ENCODE data around the gene PET100. TPM values are rescaled to one million over a fixed set of nuclear protein-coding genes. Genes with fewer than 3 reads are reported as not detected.

The PET100 gene
- total RNA-seq, 1 donor from 2014 or later = 141 TPM

- no peak for DNase-seq (ENCODE audit: low read depth, low spot score)
- no peak overlapping the region for H3K27ac Mint-ChIP-seq (ENCODE audit: unreplicated experiment)
- H3K36me3 Mint-ChIP-seq (ENCODE audit: low read depth) = no peaks in the 10 kb centered on the region
- H3K4me1 Mint-ChIP-seq = no peaks in the 10 kb centered on the region
- H3K9me3 Mint-ChIP-seq = peaks cover 3% of the 10 kb centered on the region
- peaks cover 75% of the 10 kb centered on the region for H3K27me3 Mint-ChIP-seq (ENCODE audit: low read depth)
- no peak overlapping the region for H3K4me3 Mint-ChIP-seq
- TF ChIP-seq, protein P1, sequence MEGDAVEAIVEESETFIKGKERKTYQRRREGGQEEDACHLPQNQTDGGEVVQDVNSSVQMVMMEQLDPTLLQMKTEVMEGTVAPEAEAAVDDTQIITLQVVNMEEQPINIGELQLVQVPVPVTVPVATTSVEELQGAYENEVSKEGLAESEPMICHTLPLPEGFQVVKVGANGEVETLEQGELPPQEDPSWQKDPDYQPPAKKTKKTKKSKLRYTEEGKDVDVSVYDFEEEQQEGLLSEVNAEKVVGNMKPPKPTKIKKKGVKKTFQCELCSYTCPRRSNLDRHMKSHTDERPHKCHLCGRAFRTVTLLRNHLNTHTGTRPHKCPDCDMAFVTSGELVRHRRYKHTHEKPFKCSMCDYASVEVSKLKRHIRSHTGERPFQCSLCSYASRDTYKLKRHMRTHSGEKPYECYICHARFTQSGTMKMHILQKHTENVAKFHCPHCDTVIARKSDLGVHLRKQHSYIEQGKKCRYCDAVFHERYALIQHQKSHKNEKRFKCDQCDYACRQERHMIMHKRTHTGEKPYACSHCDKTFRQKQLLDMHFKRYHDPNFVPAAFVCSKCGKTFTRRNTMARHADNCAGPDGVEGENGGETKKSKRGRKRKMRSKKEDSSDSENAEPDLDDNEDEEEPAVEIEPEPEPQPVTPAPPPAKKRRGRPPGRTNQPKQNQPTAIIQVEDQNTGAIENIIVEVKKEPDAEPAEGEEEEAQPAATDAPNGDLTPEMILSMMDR (conservative IDR thresholded peaks at IDR 0.05) = no peak
Measured at GRCh38 chr19:7676376-7676775, 46.8 kb downstream of the PET100 start.

- TF ChIP-seq, protein P1 (conservative IDR thresholded peaks at IDR 0.05) = no peak
- Mint-ChIP-seq H3K4me1 (peaks cover 3% of the 10 kb centered on the region), H3K36me3 (ENCODE audit: low read depth) (no peaks in the 10 kb centered on the region), H3K9me3 (peaks cover 3% of the 10 kb centered on the region), H3K27ac (ENCODE audit: unreplicated experiment) (no peak within 1 kb of the TSS), H3K4me3 (peak within 1 kb of the TSS; percentile 41), H3K27me3 (ENCODE audit: low read depth) (peaks cover 70% of the 10 kb centered on the region)
- no peak for DNase-seq (ENCODE audit: low read depth, low spot score)
Measured at GRCh38 chr19:7676854-7677253, 47.3 kb downstream of the PET100 start, which contains the start of gene MCEMP1. MCEMP1 (plus strand) TSS chr19:7677090; CDS start chr19:7677121, 31 bp downstream.

DNA sequence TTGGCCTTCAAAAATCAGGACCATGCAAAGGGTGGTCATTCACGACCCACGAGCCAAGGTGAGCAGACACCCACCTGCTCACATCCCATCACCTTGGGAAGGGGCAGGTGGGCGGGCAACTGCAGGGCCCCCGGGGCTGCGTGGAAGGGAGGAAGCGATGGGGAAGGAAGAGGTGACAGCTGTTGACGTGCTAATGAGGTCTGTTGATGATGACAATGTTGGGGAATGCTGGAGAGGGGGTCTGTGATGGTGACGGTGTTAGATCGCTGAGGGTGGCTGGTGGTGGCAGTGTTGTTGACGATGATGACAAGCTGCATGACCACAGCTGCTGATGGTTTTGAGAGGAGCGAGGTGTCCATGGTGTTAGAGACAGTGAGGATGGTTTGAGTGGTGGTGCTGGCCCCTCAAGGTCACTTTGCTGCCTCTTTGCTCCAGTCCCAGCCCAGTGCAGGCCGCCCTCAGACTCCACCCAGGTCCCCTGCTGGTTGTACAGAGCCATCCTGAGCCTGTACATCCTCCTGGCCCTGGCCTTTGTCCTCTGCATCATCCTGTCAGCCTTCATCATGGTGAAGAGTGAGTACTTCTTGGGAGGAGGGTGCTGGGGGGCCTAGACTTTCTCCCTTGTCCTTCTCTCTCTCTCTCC lies 48.2 kb downstream of the PET100 start:
- H3K27ac Mint-ChIP-seq (ENCODE audit: unreplicated experiment) = no peak overlapping the region
- peak overlapping the region; percentile 41 for H3K4me3 Mint-ChIP-seq
- H3K4me1 Mint-ChIP-seq = peaks cover 4% of the 10 kb centered on the region
- H3K36me3 Mint-ChIP-seq (ENCODE audit: low read depth) = no peaks in the 10 kb centered on the region
- TF ChIP-seq, protein P1 (conservative IDR thresholded peaks at IDR 0.05) = no peak
- no peak for DNase-seq (ENCODE audit: low read depth, low spot score)
- peaks cover 3% of the 10 kb centered on the region for H3K9me3 Mint-ChIP-seq
- H3K27me3 Mint-ChIP-seq (ENCODE audit: low read depth) = peaks cover 62% of the 10 kb centered on the region

- TF ChIP-seq, protein P1 (conservative IDR thresholded peaks at IDR 0.05) = no peak
- Mint-ChIP-seq H3K4me3 (peak overlapping the region; percentile 90), H3K27me3 (ENCODE audit: low read depth) (peaks cover 48% of the 10 kb centered on the region), H3K27ac (ENCODE audit: unreplicated experiment) (no peak overlapping the region), H3K36me3 (ENCODE audit: low read depth) (no peaks in the 10 kb centered on the region), H3K4me1 (peaks cover 4% of the 10 kb centered on the region), H3K9me3 (peaks cover 3% of the 10 kb centered on the region)
- DNase-seq (ENCODE audit: low read depth, low spot score) = no peak
Measured at GRCh38 chr19:7678971-7679751, 49.6 kb downstream of the PET100 start.

DNA sequence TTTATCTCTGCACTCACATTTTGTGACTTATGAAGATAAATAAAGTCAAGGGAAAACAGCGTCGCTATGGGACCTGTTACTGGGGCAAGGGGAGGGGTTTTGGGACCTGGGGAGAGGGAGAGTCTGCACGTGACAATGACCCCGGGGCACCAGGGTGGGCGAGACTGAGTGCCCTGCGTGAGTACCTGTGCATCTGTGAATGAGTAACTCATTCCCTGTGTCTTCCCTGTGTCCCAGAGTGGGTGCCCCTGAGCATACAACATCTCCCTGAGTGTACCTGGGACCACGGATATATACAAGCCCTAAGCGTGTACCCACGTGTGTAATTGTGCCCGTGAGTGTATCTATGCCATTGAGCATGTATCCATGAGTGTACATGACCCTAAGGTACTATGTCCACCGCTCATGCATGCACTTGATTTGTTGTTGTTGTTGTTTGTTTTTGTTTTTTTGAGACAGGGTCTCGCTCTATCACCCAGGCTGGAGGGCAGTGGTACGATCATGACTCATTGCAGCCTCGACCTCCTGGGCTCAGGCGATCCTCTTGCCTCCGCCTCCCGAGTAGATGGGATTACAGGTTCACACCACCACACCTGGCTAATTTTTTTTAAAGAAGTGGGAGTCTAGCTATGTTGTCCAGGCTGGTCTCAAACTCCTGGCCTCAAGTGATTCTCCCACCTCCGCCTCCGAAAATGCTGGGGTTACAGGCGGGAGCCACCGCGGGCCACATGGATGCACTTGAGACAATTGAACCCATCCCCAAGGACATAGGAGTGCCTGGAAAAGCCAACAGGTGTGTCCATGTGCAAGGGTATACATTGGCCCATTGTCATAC lies 50.4 kb downstream of the PET100 start:
- DNase-seq (ENCODE audit: low read depth, low spot score) = no peak

More for the DNA sequence above, 50.4 kb downstream of the PET100 start:
- Mint-ChIP-seq H3K9me3 (no peaks in the 10 kb centered on the region), H3K27me3 (ENCODE audit: low read depth) (peaks cover 41% of the 10 kb centered on the region), H3K4me1 (peaks cover 4% of the 10 kb centered on the region), H3K27ac (ENCODE audit: unreplicated experiment) (no peak overlapping the region), H3K4me3 (peak overlapping the region; percentile 90), H3K36me3 (ENCODE audit: low read depth) (no peaks in the 10 kb centered on the region)
- TF ChIP-seq, protein P1 (conservative IDR thresholded peaks at IDR 0.05) = no peak

All from neural crest cell (in vitro differentiated cells).